H9 (cell line): ENCODE data around the gene HSD17B2. TPM values are rescaled to one million over a fixed set of nuclear protein-coding genes. Genes with fewer than 3 reads are reported as not detected.

Experiments
- DNase-seq: peaks from one replicate; pipeline ENCODE4 v3.0.0-alpha.2; 2017
- H2AFZ ChIP-seq: one replicate; pipeline ENCODE4 v1.6.1; 2013; ENCODE audit warnings: mild to moderate bottlenecking, low read length, control low read depth, moderate library complexity
- H2AK5ac ChIP-seq: 2 replicates; pipeline ENCODE4 v1.6.1; 2013; ENCODE audit warnings: low read length, control low read depth, mixed read lengths; ENCODE audit not compliant: insufficient read length
- H2BK120ac ChIP-seq: one replicate; pipeline ENCODE4 v1.6.1; 2013; ENCODE audit warnings: low read depth, mild to moderate bottlenecking, low read length, control low read depth, inconsistent platforms; ENCODE audit not compliant: poor library complexity, severe bottlenecking
- H2BK12ac ChIP-seq: 2 replicates; pipeline ENCODE4 v1.6.1; 2013; ENCODE audit warnings: low read length, control low read depth, mixed read lengths, low read depth; ENCODE audit not compliant: insufficient read length
- H2BK15ac ChIP-seq: 2 replicates; pipeline ENCODE4 v1.6.1; 2013; ENCODE audit warnings: low read depth, low read length, control low read depth
- H2BK20ac ChIP-seq: one replicate; pipeline ENCODE4 v1.6.1; 2013; ENCODE audit warnings: low read depth, mild to moderate bottlenecking, low read length, control low read depth, inconsistent platforms; ENCODE audit not compliant: poor library complexity, severe bottlenecking
- H2BK5ac ChIP-seq: 2 replicates; pipeline ENCODE4 v1.6.1; 2013; ENCODE audit warnings: low read length, control low read depth, mixed read lengths; ENCODE audit not compliant: insufficient read length
- H3K14ac ChIP-seq: 2 replicates; pipeline ENCODE4 v1.6.1; 2013; ENCODE audit warnings: low read length, control low read depth; ENCODE audit not compliant: insufficient read depth
- H3K18ac ChIP-seq: 2 replicates; pipeline ENCODE4 v1.6.1; 2013; ENCODE audit warnings: low read depth, mild to moderate bottlenecking, mixed read lengths, low read length, control low read depth; ENCODE audit not compliant: insufficient read length
- H3K23ac ChIP-seq: 2 replicates; pipeline ENCODE4 v1.6.1; 2013; ENCODE audit warnings: low read length, control low read depth, mixed read lengths, low read depth; ENCODE audit not compliant: insufficient read length
- H3K23me2 ChIP-seq: 2 replicates; pipeline ENCODE4 v1.6.1; 2013; ENCODE audit warnings: low read depth, mild to moderate bottlenecking, mixed read lengths, low read length, control low read depth; ENCODE audit not compliant: insufficient read length, poor library complexity, severe bottlenecking
- H3K27ac ChIP-seq: 2 replicates; pipeline ENCODE4 v1.5.1; 2013; ENCODE audit warnings: low read length, control low read depth, mixed read lengths, low read depth; ENCODE audit not compliant: insufficient read length
- H3K27me3 ChIP-seq: 2 replicates; pipeline ENCODE4 v1.6.1; 2013; ENCODE audit warnings: low read length, control low read depth, inconsistent platforms; ENCODE audit not compliant: insufficient read depth
- H3K4ac ChIP-seq: 2 replicates; pipeline ENCODE4 v1.6.1; 2013; ENCODE audit warnings: low read depth, mild to moderate bottlenecking, control low read depth, inconsistent platforms, low read length, moderate library complexity
- H3K4me1 ChIP-seq: 2 replicates; pipeline ENCODE4 v1.6.1; 2013; ENCODE audit warnings: low read length, control low read depth, inconsistent platforms; ENCODE audit not compliant: insufficient read depth
- H3K4me2 ChIP-seq: 2 replicates; pipeline ENCODE4 v1.6.1; 2013; ENCODE audit warnings: low read length, control low read depth, mixed read lengths; ENCODE audit not compliant: insufficient read length, insufficient read depth
- H3K56ac ChIP-seq: 2 replicates; pipeline ENCODE4 v1.6.1; 2013; ENCODE audit warnings: low read depth, mild to moderate bottlenecking, mixed read lengths, low read length, control low read depth; ENCODE audit not compliant: insufficient read length
- H3K79me1 ChIP-seq: 2 replicates; pipeline ENCODE4 v1.6.1; 2013; ENCODE audit warnings: low read depth, mild to moderate bottlenecking, moderate library complexity, low read length, control low read depth, inconsistent platforms; ENCODE audit not compliant: insufficient read depth, poor library complexity, severe bottlenecking
- H3K79me2 ChIP-seq: 2 replicates; pipeline ENCODE4 v1.6.1; 2013; ENCODE audit warnings: low read length, control low read depth, inconsistent platforms; ENCODE audit not compliant: insufficient read depth
- H3K9ac ChIP-seq: 2 replicates; pipeline ENCODE4 v1.6.1; 2013; ENCODE audit warnings: low read length, control low read depth, mixed read lengths; ENCODE audit not compliant: insufficient read length; ENCODE audit errors: extremely low read depth
- H3K9me3 ChIP-seq: one replicate; pipeline ENCODE4 v1.6.1; 2013; ENCODE audit warnings: low read depth, low read length, inconsistent platforms; ENCODE audit not compliant: control insufficient read depth
- H3T11ph ChIP-seq: one replicate; pipeline ENCODE4 v1.6.1; 2013; ENCODE audit warnings: mild to moderate bottlenecking, low read length, control low read depth, inconsistent platforms
- H4K20me1 ChIP-seq: one replicate; pipeline ENCODE4 v1.6.1; 2013; ENCODE audit not compliant: control insufficient read depth, insufficient read length, insufficient read depth
- H4K5ac ChIP-seq: 2 replicates; pipeline ENCODE4 v1.6.1; 2013; ENCODE audit warnings: low read depth, mild to moderate bottlenecking, mixed read lengths, low read length, control low read depth; ENCODE audit not compliant: insufficient read length
- H4K8ac ChIP-seq: replicated peaks from 2 replicates; pipeline ENCODE4 v1.6.1; 2013; ENCODE audit warnings: low read length, control low read depth, mixed read lengths, low read depth; ENCODE audit not compliant: insufficient read length
- H4K91ac ChIP-seq: 2 replicates; pipeline ENCODE4 v1.6.1; 2013; ENCODE audit warnings: low read depth, mild to moderate bottlenecking, moderate library complexity, mixed read lengths, low read length, control low read depth; ENCODE audit not compliant: insufficient read length
- H3K27ac Mint-ChIP-seq, 3 experiments: 2 replicates in 2 of 3; 3 replicates in 1 of 3; pipeline ENCODE4 v1.8.0; 2020 to 2021; ENCODE audit warnings: mixed read lengths in 3 of 3, mild to moderate bottlenecking in 1 of 3, moderate library complexity in 1 of 3
- H3K27me3 Mint-ChIP-seq: 2 replicates; pipeline ENCODE4 v1.8.0; 2021; ENCODE audit warnings: low read depth, mild to moderate bottlenecking, moderate library complexity, mixed read lengths
- H3K36me3 Mint-ChIP-seq, 3 experiments: 2 replicates in 2 of 3; 3 replicates in 1 of 3; pipeline ENCODE4 v1.8.0; 2020 to 2021; ENCODE audit warnings: low read depth in 3 of 3, mixed read lengths in 3 of 3; ENCODE audit not compliant: insufficient read depth in 1 of 3
- H3K4me1 Mint-ChIP-seq, 2 experiments: 2 replicates each; pipeline ENCODE4 v1.8.0; 2020; ENCODE audit warnings: mixed read lengths in 2 of 2
- H3K4me3 Mint-ChIP-seq, 2 experiments: 2 replicates in 1 of 2; 3 replicates in 1 of 2; pipeline ENCODE4 v1.8.0; 2020 to 2021; ENCODE audit warnings: mild to moderate bottlenecking in 2 of 2, mixed read lengths in 2 of 2, moderate library complexity in 1 of 2
- H3K9me3 Mint-ChIP-seq, 2 experiments: 2 replicates in 1 of 2; 3 replicates in 1 of 2; pipeline ENCODE4 v1.8.0; 2020; ENCODE audit warnings: mild to moderate bottlenecking in 2 of 2, mixed read lengths in 2 of 2, moderate library complexity in 1 of 2
- CTCF ChIP-seq: fragments of 200-600 bp; sonication (generic); conservative IDR thresholded peaks from 3 replicates; pipeline ENCODE4 v1.8.0; 2021; ENCODE audit warnings: antibody characterized with exemption, mild to moderate bottlenecking
- WGBS: extraction: QIAGEN DNeasy Blood & Tissue Kit; methylation state at CpG from one replicate; pipeline ENCODE4 v1.1.7; 2013; ENCODE audit warnings: missing lambda C conversion rate, low lambda C conversion rate, mixed read lengths; ENCODE audit not compliant: insufficient read length; ENCODE audit errors: extremely low coverage; 5-methylcytosine and 5-hydroxymethylcytosine counted together
- total RNA-seq: library from RNA; stranded (reverse); gene quantifications from 2 replicates; pipeline ENCODE4 v1.2.1, GENCODE V29; 2021

Gene HSD17B2
- total RNA-seq, 1 experiment from 2014 or later, result not detected

GRCh38 chr16:82055728-82056549 is 20.9 kb downstream of the HSD17B2 start:
- no peak overlapping the region for H2AFZ ChIP-seq
- H3K27ac Mint-ChIP-seq, result no peak overlapping the region; a peak in 1 of 7 replicates
- no peak overlapping the region for H3K27ac ChIP-seq

More at GRCh38 chr16:82055728-82056549, 20.9 kb downstream of the HSD17B2 start:
- H3K27me3 Mint-ChIP-seq, result peaks cover 3% of the 10 kb centered on the region; the same call in 1 of the 2 replicates
- 0 out of 2 replicates have a peak, but pooled peaks cover 2% of the 10 kb centered on the region for H3K27me3 ChIP-seq
- no peaks in the 10 kb centered on the region for H3K4me1 Mint-ChIP-seq
- H3K9ac ChIP-seq, result no peak overlapping the region
- no peak overlapping the region for H2BK120ac ChIP-seq
- no peaks in the 10 kb centered on the region for H3K79me1 ChIP-seq
- no peaks in the 10 kb centered on the region for H3K4me1 ChIP-seq
- no peak overlapping the region for H4K5ac ChIP-seq
- no peaks in the 10 kb centered on the region for H3K9me3 ChIP-seq
- H3K4me2 ChIP-seq, result no peak overlapping the region
- H3K4ac ChIP-seq, result no peak overlapping the region
- no peak overlapping the region for H2BK20ac ChIP-seq
- no peak overlapping the region for H4K8ac ChIP-seq
- DNase-seq, result no peak
- no peaks in the 10 kb centered on the region for H3K23me2 ChIP-seq
- no CpG with 5 or more reads among the region's 8 CpGs for WGBS
- no peaks in the 10 kb centered on the region for H3K9me3 Mint-ChIP-seq
- H2BK12ac ChIP-seq, result no peak overlapping the region
- no peaks in the 10 kb centered on the region for H4K20me1 ChIP-seq
- TF ChIP-seq CTCF, result no peak
- no peak overlapping the region for H2AK5ac ChIP-seq
- H4K91ac ChIP-seq, result no peak overlapping the region
- no peaks in the 10 kb centered on the region for H3K36me3 Mint-ChIP-seq
- no peak overlapping the region for H3K23ac ChIP-seq
- H2BK15ac ChIP-seq, result no peak overlapping the region
- no peak overlapping the region for H3K56ac ChIP-seq
- H2BK5ac ChIP-seq, result no peak overlapping the region
- no peak overlapping the region for H3T11ph ChIP-seq
- no peaks in the 10 kb centered on the region for H3K79me2 ChIP-seq
- no peak overlapping the region for H3K4me3 Mint-ChIP-seq
- H3K14ac ChIP-seq, result no peak overlapping the region
- no peak overlapping the region for H3K18ac ChIP-seq
